ENCODE measurements around the gene SLC6A4. TPM values are rescaled to one million over a fixed set of nuclear protein-coding genes. Genes with fewer than 3 reads are reported as not detected.

The SLC6A4 gene
- total and polyA plus RNA-seq, 12 donors, result 0.13 to 0.71 (median 0.29) TPM; not detected in 1

GRCh38 chr17:30221346-30221745, 14.2 kb downstream of the SLC6A4 start:
- DNase-seq (no peak), ATAC-seq (no peak)
- Histone ChIP-seq H3K4me1 (no peaks in the 10 kb centered on the region), H3K36me3 (no peaks in the 10 kb centered on the region), H3K27me3 (no peaks in the 10 kb centered on the region), H3K9me3 (no peaks in the 10 kb centered on the region), H3K4me3 (no peak overlapping the region), H3K27ac (no peak overlapping the region)
- intact Hi-C loops (cut with DNase I), result no loop called here
- WGBS, 2 donors, result 92% methylated on average over 10 of the region's 10 CpGs
- no peak for TF ChIP-seq CTCF (IDR thresholded peaks at IDR 0.05)

- H3K27me3 ChIP-seq, result no peaks in the 10 kb centered on the region
- H3K9me3 ChIP-seq, result no peaks in the 10 kb centered on the region
- TF ChIP-seq CTCF (IDR thresholded peaks at IDR 0.05), result no peak
- H3K4me1 ChIP-seq, result no peaks in the 10 kb centered on the region
- no peak overlapping the region for H3K27ac ChIP-seq
- DNase-seq (no peak), ATAC-seq (no peak)
- H3K4me3 ChIP-seq, result no peak overlapping the region
- intact Hi-C loops (cut with DNase I), result no loop called here
- 86 to 89% methylated on average over 5 of the region's 5 CpGs for WGBS, 2 donors
- no peaks in the 10 kb centered on the region for H3K36me3 ChIP-seq
These were observed 15.1 kb downstream of the SLC6A4 start for GRCh38 chr17:30220414-30220813.

DNA sequence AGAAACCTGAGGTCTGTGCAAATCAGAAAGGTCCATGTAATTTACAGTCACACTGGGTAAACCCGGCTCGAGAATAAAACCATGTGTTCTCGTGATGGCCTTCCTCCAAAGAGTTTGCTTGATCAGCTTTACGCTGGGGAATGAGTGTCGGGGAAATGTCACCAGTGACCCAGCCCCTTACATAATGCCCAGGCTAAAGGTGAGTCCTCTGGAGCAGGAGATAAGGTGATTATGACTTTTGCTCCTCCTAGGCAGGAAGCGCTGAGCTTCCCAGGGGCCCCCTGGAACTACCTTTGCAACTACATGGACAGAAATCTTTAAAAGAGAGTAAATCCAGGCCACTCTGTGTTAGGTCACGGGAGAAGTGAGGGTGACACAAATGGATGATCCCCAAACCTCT, 15.7 kb downstream of the SLC6A4 start:
- TF ChIP-seq CTCF (IDR thresholded peaks at IDR 0.05), result no peak
- no peak overlapping the region for H3K27ac ChIP-seq
- no peaks in the 10 kb centered on the region for H3K36me3 ChIP-seq
- WGBS, 2 donors, result 57 to 77% methylated on average over 7 of the region's 7 CpGs
- H3K9me3 ChIP-seq, result no peaks in the 10 kb centered on the region
- no peaks in the 10 kb centered on the region for H3K4me1 ChIP-seq
- no peak overlapping the region for H3K4me3 ChIP-seq
- peak in 1 of 8 donors; percentile 25 for ATAC-seq
- H3K27me3 ChIP-seq, result no peaks in the 10 kb centered on the region
- intact Hi-C loops (cut with DNase I), result no loop called here
- no peak for DNase-seq

GRCh38 chr17:30219315-30219714, 16.2 kb downstream of the SLC6A4 start:
- no peaks in the 10 kb centered on the region for H3K9me3 ChIP-seq
- ATAC-seq (no peak), DNase-seq (no peak)
- no peak overlapping the region for H3K27ac ChIP-seq
- WGBS, 2 donors, result 90 to 93% methylated on average over 4 of the region's 4 CpGs
- H3K4me1 ChIP-seq, result no peaks in the 10 kb centered on the region
- H3K36me3 ChIP-seq, result no peaks in the 10 kb centered on the region
- H3K27me3 ChIP-seq, result no peaks in the 10 kb centered on the region
- TF ChIP-seq CTCF (IDR thresholded peaks at IDR 0.05), result no peak
- intact Hi-C loops (cut with DNase I), result no loop called here
- H3K4me3 ChIP-seq, result no peak overlapping the region

DNA sequence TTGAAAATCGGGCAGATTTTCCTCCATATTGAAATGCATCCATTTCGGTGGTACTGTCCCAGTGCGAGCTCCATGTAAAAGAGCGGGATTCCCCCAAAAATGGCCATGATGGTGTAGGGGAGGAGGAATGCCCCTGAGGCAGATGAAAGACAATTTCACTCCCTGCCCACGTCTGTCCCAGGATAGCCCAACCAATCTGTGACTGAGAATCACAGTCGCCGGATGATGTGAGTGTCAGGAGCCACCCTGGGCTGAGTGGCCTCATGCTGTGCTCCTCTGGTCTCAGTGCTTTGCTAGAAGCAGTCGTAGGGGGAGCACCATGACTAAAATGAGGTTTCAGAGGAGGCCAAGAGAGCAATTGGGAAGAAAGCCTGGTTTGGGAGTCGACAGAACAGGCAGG, 16.7 kb downstream of the SLC6A4 start:
- no peak overlapping the region for H3K4me3 ChIP-seq
- H3K9me3 ChIP-seq, result no peaks in the 10 kb centered on the region
- ATAC-seq, result no peak
- H3K27me3 ChIP-seq, result no peaks in the 10 kb centered on the region
- WGBS, 2 donors, result 82 to 85% methylated on average over 9 of the region's 9 CpGs
- no peaks in the 10 kb centered on the region for H3K36me3 ChIP-seq
- intact Hi-C loops (cut with DNase I), result no loop called here
- no peaks in the 10 kb centered on the region for H3K4me1 ChIP-seq
- TF ChIP-seq CTCF (IDR thresholded peaks at IDR 0.05), result no peak
- no peak overlapping the region for H3K27ac ChIP-seq
- no peak for DNase-seq

Data from heart right ventricle (tissue), 16 donors.